Ishikawa (cell line): Measurements from ENCODE around the gene GPR35.

ENCODE experiments used
- EP300 ChIP-seq: IDR thresholded peaks from 2 replicates; pipeline ENCODE4 v1.6.1; 2012; ENCODE audit warnings: borderline replicate concordance
- REST ChIP-seq: IDR thresholded peaks from 2 replicates; pipeline ENCODE4 v1.6.1; 2012; ENCODE audit warnings: low read depth, mild to moderate bottlenecking
- TEAD4 ChIP-seq: IDR thresholded peaks from 2 replicates; pipeline ENCODE4 v1.6.1; 2012
- YY1 ChIP-seq: IDR thresholded peaks from 2 replicates; pipeline ENCODE4 v1.6.1; 2012; ENCODE audit warnings: low read depth
- TF ChIP-seq, protein P1 (sequence below): IDR thresholded peaks from 2 replicates; pipeline ENCODE4 v1.6.1; 2012

- TF ChIP-seq TEAD4 = no peak
- TF ChIP-seq, protein P1, sequence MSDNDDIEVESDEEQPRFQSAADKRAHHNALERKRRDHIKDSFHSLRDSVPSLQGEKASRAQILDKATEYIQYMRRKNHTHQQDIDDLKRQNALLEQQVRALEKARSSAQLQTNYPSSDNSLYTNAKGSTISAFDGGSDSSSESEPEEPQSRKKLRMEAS = no peak
- TF ChIP-seq EP300 = no peak
- no peak for TF ChIP-seq YY1
- TF ChIP-seq REST = no peak
Measured at GRCh38 chr2:240604939-240605716, 20.2 kb upstream of the GPR35 start.
